Panc1 (cell line): ENCODE data around the gene LRRC74A. TPM values are rescaled to one million over a fixed set of nuclear protein-coding genes. Genes with fewer than 3 reads are reported as not detected.
"Not testable (repeated sequence)": the region's sequence is repeated elsewhere in the genome, so short reads cannot be mapped to it uniquely, and the experiment has no call there.

Experiments used
- ATAC-seq: fragments of 200-7000 bp; cut with Tn5 transposase; 2 replicates; pipeline ENCODE4 v1.9.1; 2020; ENCODE audit warnings: mild to moderate bottlenecking, moderate library complexity
- BruUV-seq: library from RNA; stranded (reverse); fragments of 400-500 nt; replicated peaks from 2 replicates; lab custom pipeline; 2021; lab: Mats Ljungman, UMichigan
- CTCF ChIA-PET: fragments of 300-600 bp; sonication (Branson Sonifier 250); formaldehyde crosslinking; loops from one replicate; lab custom pipeline; 2022; ENCODE audit warnings: antibody characterized with exemption; lab: Charles Lee
- POLR2A ChIA-PET: fragments of 300-600 bp; sonication (Branson Sonifier 250); formaldehyde crosslinking; loops from one replicate; lab custom pipeline; 2022; ENCODE audit warnings: antibody characterized with exemption; lab: Charles Lee
- DNase-seq: peaks from one replicate; pipeline ENCODE4 v3.0.0-alpha.2; 2010; ENCODE audit warnings: low read depth, low spot score
- H3K27ac ChIP-seq: 2 replicates; pipeline ENCODE4 v1.5.1; 2011; ENCODE audit warnings: mild to moderate bottlenecking, low read length, inconsistent platforms
- H3K27me3 ChIP-seq: fragments of 200-500 bp; sonication (Bioruptor generic); 2 replicates; pipeline ENCODE4 v1.6.0; 2014; ENCODE audit warnings: low read length, inconsistent platforms; ENCODE audit not compliant: control insufficient read depth, insufficient read depth
- H3K36me3 ChIP-seq: fragments of 200-500 bp; sonication (Bioruptor generic); 2 replicates; pipeline ENCODE4 v1.5.1; 2014; ENCODE audit warnings: inconsistent platforms, mild to moderate bottlenecking, low read length, moderate library complexity; ENCODE audit not compliant: control insufficient read depth, insufficient read depth
- H3K4me1 ChIP-seq: 2 replicates; pipeline ENCODE4 v1.5.1; 2011; ENCODE audit warnings: inconsistent platforms, mild to moderate bottlenecking, low read length, moderate library complexity; ENCODE audit not compliant: control insufficient read depth, insufficient read depth
- H3K4me3 ChIP-seq, 2 experiments: 2 replicates each; pipeline ENCODE4 v1.5.1; 2011 to 2012; ENCODE audit warnings: low read depth in 2 of 2, low read length in 2 of 2, mild to moderate bottlenecking in 2 of 2, inconsistent platforms in 1 of 2, moderate library complexity in 1 of 2
- H3K9me3 ChIP-seq: fragments of 200-500 bp; sonication (Bioruptor generic); 2 replicates; pipeline ENCODE4 v1.5.1; 2014; ENCODE audit warnings: low read depth, mild to moderate bottlenecking, inconsistent platforms, low read length, moderate library complexity; ENCODE audit not compliant: control insufficient read depth, insufficient read depth
- REST ChIP-seq, 2 experiments: IDR thresholded peaks; 2 replicates each; pipeline ENCODE4 v1.6.1; 2011 to 2012; ENCODE audit warnings: low read depth in 2 of 2, control low read depth in 1 of 2, low read length in 1 of 2, mild to moderate bottlenecking in 1 of 2, moderate library complexity in 1 of 2; ENCODE audit not compliant: insufficient read depth in 1 of 2
- TCF7L2 ChIP-seq: IDR thresholded peaks from 2 replicates; pipeline ENCODE4 v1.6.1; 2011; ENCODE audit warnings: mild to moderate bottlenecking, low read depth, low read length, inconsistent platforms
- in situ Hi-C: cut with HindIII; loops from 2 replicates; pipeline ENCODE4 v1.10.0; 2016; ENCODE audit warnings: low sequenced_read_pairs, low pct_unique_long_range_greater_than_20kb
- intact Hi-C: fragments of 100-400 bp; cut with micrococcal nuclease; formaldehyde crosslinking; loops from one replicate; pipeline ENCODE4 v1.10.0; 2022; ENCODE audit not compliant: unreplicated experiment
- total RNA-seq: library from RNA; stranded (reverse); gene quantifications from one replicate; pipeline ENCODE4 v1.2.1, GENCODE V29; 2021; ENCODE audit not compliant: unreplicated experiment
- TF ChIP-seq, protein P1 (sequence below): fragments of 450-650 bp; IDR thresholded peaks from 2 replicates; pipeline ENCODE4 v1.5.1; 2017; ENCODE audit warnings: mild to moderate bottlenecking

LRRC74A gene
- total RNA-seq, 1 experiment from 2014 or later, result not detected

DNA sequence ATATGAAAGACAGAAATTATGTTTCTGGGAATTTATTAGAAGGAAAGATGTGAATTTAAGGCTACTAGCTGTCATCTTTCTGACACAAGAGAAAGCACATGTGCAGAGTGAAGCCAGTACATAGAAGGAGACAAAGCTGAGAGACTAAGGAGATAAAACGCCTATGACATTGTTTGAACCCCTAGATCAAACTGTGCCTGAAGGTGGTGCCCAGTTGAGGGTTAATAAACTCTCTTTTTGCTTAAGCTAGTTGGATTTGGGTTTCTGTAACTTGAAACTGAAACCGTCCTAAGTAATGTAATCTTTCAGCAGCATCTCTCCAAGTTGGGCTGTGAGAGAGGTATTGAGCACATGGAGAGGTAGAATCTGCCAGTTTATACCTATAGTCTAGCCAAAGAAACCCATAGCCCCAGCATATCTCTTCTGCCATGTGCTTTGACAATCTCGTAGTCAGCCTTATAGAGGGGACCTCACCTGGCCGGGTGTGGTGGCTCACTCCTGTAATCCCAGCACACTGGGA, 84.2 kb downstream of the LRRC74A start:
- Histone ChIP-seq H3K27ac (peak overlapping the region; percentile 63), H3K9me3 (no peaks in the 10 kb centered on the region), H3K4me3 (no peak overlapping the region), H3K4me1 (peaks cover 25% of the 10 kb centered on the region), H3K27me3 (no peaks in the 10 kb centered on the region), H3K36me3 (no peaks in the 10 kb centered on the region)
- intact Hi-C loops (loop anchor here (5.0 kb wide), 1 partner anchor 33 kb away; no protein-coding TSS in a partner anchor), in situ Hi-C loops (no loop called here)
- DNase-seq (no peak), ATAC-seq (no peak)
- ChIA-PET POLR2A (no interaction called here), CTCF (no interaction called here)
- no TSS peak for BruUV-seq
- TF ChIP-seq, protein P1, sequence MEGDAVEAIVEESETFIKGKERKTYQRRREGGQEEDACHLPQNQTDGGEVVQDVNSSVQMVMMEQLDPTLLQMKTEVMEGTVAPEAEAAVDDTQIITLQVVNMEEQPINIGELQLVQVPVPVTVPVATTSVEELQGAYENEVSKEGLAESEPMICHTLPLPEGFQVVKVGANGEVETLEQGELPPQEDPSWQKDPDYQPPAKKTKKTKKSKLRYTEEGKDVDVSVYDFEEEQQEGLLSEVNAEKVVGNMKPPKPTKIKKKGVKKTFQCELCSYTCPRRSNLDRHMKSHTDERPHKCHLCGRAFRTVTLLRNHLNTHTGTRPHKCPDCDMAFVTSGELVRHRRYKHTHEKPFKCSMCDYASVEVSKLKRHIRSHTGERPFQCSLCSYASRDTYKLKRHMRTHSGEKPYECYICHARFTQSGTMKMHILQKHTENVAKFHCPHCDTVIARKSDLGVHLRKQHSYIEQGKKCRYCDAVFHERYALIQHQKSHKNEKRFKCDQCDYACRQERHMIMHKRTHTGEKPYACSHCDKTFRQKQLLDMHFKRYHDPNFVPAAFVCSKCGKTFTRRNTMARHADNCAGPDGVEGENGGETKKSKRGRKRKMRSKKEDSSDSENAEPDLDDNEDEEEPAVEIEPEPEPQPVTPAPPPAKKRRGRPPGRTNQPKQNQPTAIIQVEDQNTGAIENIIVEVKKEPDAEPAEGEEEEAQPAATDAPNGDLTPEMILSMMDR, result no peak
- TF ChIP-seq REST (IDR thresholded peaks at IDR 0.05; ENCODE audit: insufficient read depth in 1 of 2, low read depth in 2 of 2, low read length in 1 of 2), result no peak

- H3K36me3 ChIP-seq, result no peaks in the 10 kb centered on the region
- intact Hi-C loops, result loop anchor here (5.0 kb wide), 1 partner anchor 34 kb away; no protein-coding TSS in a partner anchor
- H3K9me3 ChIP-seq, result no peaks in the 10 kb centered on the region
- in situ Hi-C loops, result no loop called here
- H3K27me3 ChIP-seq, result no peaks in the 10 kb centered on the region
- no TSS peak for BruUV-seq
- DNase-seq (no peak), ATAC-seq (no peak)
- H3K4me3 ChIP-seq, result no peak overlapping the region
- H3K27ac ChIP-seq, result peak overlapping the region; percentile 94; the same call in 1 of the 2 replicates
- ChIA-PET CTCF (interaction anchor here (0.7 kb wide), 1 partner anchor 23 kb away, joined by 4 read pairs; no protein-coding TSS in a partner anchor), POLR2A (no interaction called here)
- TF ChIP-seq, protein P1, result no peak
- TF ChIP-seq REST (IDR thresholded peaks at IDR 0.05; ENCODE audit: insufficient read depth in 1 of 2, low read depth in 2 of 2, low read length in 1 of 2) (no peak), TCF7L2 (no peak)
- peaks cover 30% of the 10 kb centered on the region for H3K4me1 ChIP-seq
Measured at GRCh38 chr14:76911473-76911872, 85.3 kb downstream of the LRRC74A start.

GRCh38 chr14:76914533-76915081, 88.4 kb downstream of the LRRC74A start:
- DNase-seq, POLR2A ChIA-PET, ATAC-seq, in situ Hi-C loops, H3K4me3 ChIP-seq, H3K9me3 ChIP-seq, H3K36me3 ChIP-seq, H3K27me3 ChIP-seq, BruUV-seq: not testable (repeated sequence)
- intact Hi-C loops, result loop anchor here (5.0 kb wide), 2 partner anchors 37 to 43 kb away; no protein-coding TSS in a partner anchor
- CTCF ChIA-PET, result interaction anchor here (0.6 to 0.9 kb wide), 6 partner anchors 39 to 151 kb away, joined by 3 to 7 read pairs (median 4); no protein-coding TSS in a partner anchor
- Histone ChIP-seq H3K27ac (peak overlapping the region; percentile 94), H3K4me1 (peaks cover 59% of the 10 kb centered on the region)
